ENCODE results near the gene DCST2. TPM values are rescaled to one million over a fixed set of nuclear protein-coding genes. Genes with fewer than 3 reads are reported as not detected.

The DCST2 gene
- polyA plus RNA-seq, 1 of the 3 experiments (the other 2 are of a cell fraction) = 0.76 TPM

DNA sequence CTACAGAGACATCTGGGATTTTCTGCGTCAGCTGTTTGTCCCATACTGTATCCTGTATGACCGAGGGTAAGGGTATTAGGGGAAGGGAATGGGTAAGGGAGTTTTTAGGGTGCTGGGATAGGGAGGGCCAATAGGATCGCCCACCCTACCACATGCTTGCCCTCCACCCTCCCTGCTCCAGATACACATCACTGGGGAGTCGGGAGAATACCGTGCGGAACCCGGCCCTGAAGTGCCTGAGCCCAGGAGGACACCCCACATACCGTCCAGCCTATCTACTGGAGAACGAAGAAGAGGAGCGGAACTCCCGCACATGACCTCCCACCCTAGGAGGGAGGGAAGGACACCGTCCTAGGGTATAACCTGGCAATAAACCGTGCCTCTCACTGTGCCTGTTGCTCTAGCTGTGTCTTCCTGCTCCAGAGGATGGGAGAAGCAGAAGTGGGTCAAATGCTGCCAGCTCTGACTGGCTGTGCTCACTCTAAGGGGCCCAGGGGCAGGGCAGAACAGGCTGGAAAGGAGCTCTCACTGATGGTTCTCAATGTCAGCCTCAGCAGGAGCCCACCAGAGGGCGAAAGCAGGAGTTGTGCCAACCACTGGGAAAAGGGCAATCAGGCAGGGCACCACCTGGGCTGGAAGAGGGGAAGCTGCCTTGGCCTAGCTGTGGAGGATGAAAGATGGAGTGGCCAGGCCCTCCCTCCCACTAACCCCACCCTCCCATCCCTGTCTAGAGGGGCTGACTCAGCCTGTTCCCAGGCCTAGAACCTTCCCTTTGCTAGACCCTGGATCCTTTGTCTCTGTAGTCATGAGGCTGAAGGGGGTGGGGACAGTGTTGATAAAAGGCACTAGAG is 40.6 kb downstream of the DCST2 start:
- POLR2A ChIA-PET = interaction anchor here (0.6 to 3.9 kb wide), 10 partner anchors 10 to 512 kb away, joined by 3 to 22 read pairs (median 4); partner anchors contain the start of genes ADAM15, CKS1B, FLAD1 and PBXIP1
- Histone ChIP-seq H3K4me3 (ENCODE audit: low read depth in 2 of 2, low read length in 1 of 2) (no peak overlapping the region), H3K9ac (no peak overlapping the region), H3K79me2 (ENCODE audit: insufficient read depth) (peaks cover 8% of the 10 kb centered on the region; the same call in 1 of the 2 replicates), H3K27ac (ENCODE audit: low read depth in 2 of 2, low read length in 1 of 2) (peak overlapping the region; percentile 14 to 43; a peak in 2 of 4 replicates), H3K4me1 (ENCODE audit: control insufficient read depth in 1 of 2, insufficient read depth in 2 of 2, low read depth in 1 of 2, low read length in 1 of 2) (peaks cover 3 to 29% of the 10 kb centered on the region in 2 experiments; a peak in 3 of 4 replicates), H4K20me1 (ENCODE audit: insufficient read depth) (no peaks in the 10 kb centered on the region), H3K27me3 (ENCODE audit: insufficient read depth) (no peaks in the 10 kb centered on the region), H3K4me2 (no peak overlapping the region), H3F3A (replicated peaks; ENCODE audit: insufficient read depth) (peaks cover 4% of the 10 kb centered on the region), H2AFZ (ENCODE audit: low read depth) (no peak overlapping the region), H3K9me3 (no peaks in the 10 kb centered on the region), H3K9me2 (no peaks in the 10 kb centered on the region), H3K36me3 (replicated peaks in 1 of 2; ENCODE audit: control insufficient read depth in 1 of 2, insufficient read depth in 2 of 2, low read length in 1 of 2) (peaks cover 17 to 27% of the 10 kb centered on the region in 2 experiments)
- WGBS (ENCODE audit: low lambda C conversion rate) = 92% methylated on average over 13 of the region's 14 CpGs
- no peak for DNase-seq
- CTCF ChIA-PET = interaction anchor here (1.1 to 14.0 kb wide), 13 partner anchors 11 to 485 kb away, joined by 3 to 640 read pairs (median 4); partner anchors contain the start of genes ADAM15, CKS1B, FLAD1 and PBXIP1
- TF ChIP-seq EZH2phosphoT487 (IDR thresholded peaks at IDR 0.05; ENCODE audit: borderline replicate concordance, low read depth) (no peak), RAD21 (IDR thresholded peaks at IDR 0.05; ENCODE audit: low read length) (peak; percentile 31), FOXM1 (IDR thresholded peaks at IDR 0.05; ENCODE audit: low read depth) (no peak), TEAD4 (IDR thresholded peaks at IDR 0.05; ENCODE audit: borderline replicate concordance, insufficient read depth) (no peak), ELF1 (IDR thresholded peaks at IDR 0.05) (no peak), SMC3 (IDR thresholded peaks at IDR 0.05; ENCODE audit: low read depth, low read length) (peak; percentile 21; the same call in 1 of the 2 replicates), GABPA (IDR thresholded peaks at IDR 0.05; ENCODE audit: low read depth) (no peak), GATA2 (CRISPR knock-in tag; IDR thresholded peaks at IDR 0.05) (no peak), MEF2A (IDR thresholded peaks at IDR 0.05; ENCODE audit: borderline replicate concordance, low read depth) (no peak), FOSL2 (IDR thresholded peaks at IDR 0.05; ENCODE audit: borderline replicate concordance, low read depth) (no peak)
- TF ChIP-seq, protein P1, sequence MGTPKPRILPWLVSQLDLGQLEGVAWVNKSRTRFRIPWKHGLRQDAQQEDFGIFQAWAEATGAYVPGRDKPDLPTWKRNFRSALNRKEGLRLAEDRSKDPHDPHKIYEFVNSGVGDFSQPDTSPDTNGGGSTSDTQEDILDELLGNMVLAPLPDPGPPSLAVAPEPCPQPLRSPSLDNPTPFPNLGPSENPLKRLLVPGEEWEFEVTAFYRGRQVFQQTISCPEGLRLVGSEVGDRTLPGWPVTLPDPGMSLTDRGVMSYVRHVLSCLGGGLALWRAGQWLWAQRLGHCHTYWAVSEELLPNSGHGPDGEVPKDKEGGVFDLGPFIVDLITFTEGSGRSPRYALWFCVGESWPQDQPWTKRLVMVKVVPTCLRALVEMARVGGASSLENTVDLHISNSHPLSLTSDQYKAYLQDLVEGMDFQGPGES (IDR thresholded peaks at IDR 0.05; ENCODE audit: low read depth, low read length) = no peak
- TF ChIP-seq, protein P2, sequence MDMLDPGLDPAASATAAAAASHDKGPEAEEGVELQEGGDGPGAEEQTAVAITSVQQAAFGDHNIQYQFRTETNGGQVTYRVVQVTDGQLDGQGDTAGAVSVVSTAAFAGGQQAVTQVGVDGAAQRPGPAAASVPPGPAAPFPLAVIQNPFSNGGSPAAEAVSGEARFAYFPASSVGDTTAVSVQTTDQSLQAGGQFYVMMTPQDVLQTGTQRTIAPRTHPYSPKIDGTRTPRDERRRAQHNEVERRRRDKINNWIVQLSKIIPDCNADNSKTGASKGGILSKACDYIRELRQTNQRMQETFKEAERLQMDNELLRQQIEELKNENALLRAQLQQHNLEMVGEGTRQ (IDR thresholded peaks at IDR 0.05; ENCODE audit: borderline replicate concordance, low read depth, low read length) = no peak
- TF ChIP-seq, protein P3, sequence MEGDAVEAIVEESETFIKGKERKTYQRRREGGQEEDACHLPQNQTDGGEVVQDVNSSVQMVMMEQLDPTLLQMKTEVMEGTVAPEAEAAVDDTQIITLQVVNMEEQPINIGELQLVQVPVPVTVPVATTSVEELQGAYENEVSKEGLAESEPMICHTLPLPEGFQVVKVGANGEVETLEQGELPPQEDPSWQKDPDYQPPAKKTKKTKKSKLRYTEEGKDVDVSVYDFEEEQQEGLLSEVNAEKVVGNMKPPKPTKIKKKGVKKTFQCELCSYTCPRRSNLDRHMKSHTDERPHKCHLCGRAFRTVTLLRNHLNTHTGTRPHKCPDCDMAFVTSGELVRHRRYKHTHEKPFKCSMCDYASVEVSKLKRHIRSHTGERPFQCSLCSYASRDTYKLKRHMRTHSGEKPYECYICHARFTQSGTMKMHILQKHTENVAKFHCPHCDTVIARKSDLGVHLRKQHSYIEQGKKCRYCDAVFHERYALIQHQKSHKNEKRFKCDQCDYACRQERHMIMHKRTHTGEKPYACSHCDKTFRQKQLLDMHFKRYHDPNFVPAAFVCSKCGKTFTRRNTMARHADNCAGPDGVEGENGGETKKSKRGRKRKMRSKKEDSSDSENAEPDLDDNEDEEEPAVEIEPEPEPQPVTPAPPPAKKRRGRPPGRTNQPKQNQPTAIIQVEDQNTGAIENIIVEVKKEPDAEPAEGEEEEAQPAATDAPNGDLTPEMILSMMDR (IDR thresholded peaks at IDR 0.05) = peak; percentile 30
